ENCODE measurements around the gene ABCD2.

DNA sequence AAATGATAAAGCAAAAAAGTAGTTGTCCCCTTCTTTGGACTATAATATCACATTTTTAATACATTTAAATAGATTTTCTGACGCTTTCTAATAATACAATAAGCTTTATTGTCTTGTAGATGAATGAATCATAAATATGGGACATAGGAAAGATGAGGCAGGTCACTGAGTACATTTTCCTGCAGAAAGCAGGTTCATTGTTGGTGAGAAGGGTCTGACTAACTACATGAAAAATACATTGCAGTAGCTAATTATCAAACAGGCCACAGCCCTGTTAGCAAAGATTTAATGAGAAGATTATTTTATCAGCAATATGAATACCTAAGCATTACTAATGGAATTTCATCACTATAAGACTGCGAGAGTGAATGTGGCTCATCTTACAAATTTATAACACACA is 45.6 kb downstream of the ABCD2 start:
- TF ChIP-seq, protein P1, sequence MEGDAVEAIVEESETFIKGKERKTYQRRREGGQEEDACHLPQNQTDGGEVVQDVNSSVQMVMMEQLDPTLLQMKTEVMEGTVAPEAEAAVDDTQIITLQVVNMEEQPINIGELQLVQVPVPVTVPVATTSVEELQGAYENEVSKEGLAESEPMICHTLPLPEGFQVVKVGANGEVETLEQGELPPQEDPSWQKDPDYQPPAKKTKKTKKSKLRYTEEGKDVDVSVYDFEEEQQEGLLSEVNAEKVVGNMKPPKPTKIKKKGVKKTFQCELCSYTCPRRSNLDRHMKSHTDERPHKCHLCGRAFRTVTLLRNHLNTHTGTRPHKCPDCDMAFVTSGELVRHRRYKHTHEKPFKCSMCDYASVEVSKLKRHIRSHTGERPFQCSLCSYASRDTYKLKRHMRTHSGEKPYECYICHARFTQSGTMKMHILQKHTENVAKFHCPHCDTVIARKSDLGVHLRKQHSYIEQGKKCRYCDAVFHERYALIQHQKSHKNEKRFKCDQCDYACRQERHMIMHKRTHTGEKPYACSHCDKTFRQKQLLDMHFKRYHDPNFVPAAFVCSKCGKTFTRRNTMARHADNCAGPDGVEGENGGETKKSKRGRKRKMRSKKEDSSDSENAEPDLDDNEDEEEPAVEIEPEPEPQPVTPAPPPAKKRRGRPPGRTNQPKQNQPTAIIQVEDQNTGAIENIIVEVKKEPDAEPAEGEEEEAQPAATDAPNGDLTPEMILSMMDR (IDR thresholded peaks at IDR 0.05; ENCODE audit: insufficient read depth, low read length), result no peak
- TF ChIP-seq REST (IDR thresholded peaks at IDR 0.05; ENCODE audit: insufficient replicate concordance, low read depth) (no peak), SPI1 (IDR thresholded peaks at IDR 0.05; ENCODE audit: borderline replicate concordance, low read depth) (no peak), POLR2AphosphoS5 (IDR thresholded peaks at IDR 0.05; ENCODE audit: low read depth) (no peak)
